HG03045 (cell line): ENCODE measurements around the gene ASB12.
A peak's percentile ranks its signal among the peaks of the same experiment; 100 is the strongest.
"Not testable (repeated sequence)": the region's sequence is repeated elsewhere in the genome, so short reads cannot be mapped to it uniquely, and the experiment has no call there.

Experiments used
- ATAC-seq: cut with Tn5 transposase; IDR thresholded peaks from one replicate; pipeline ENCODE4 v1.9.1; 2021; ENCODE audit warnings: mild to moderate bottlenecking, moderate library complexity; ENCODE audit not compliant: unreplicated experiment

Gene ASB12

GRCh38 chrX:64230123-64230970 lies at the start of gene ASB12:
TSS of gene ASB12 (minus strand) at chrX:64230607. CDS start at chrX:64225650, 4,957 bp downstream.
- no peak for ATAC-seq

GRCh38 chrX:64265265-64265664 lies 34.9 kb upstream of the ASB12 start:
- ATAC-seq, result no peak

GRCh38 chrX:64229154-64229553 lies 1.3 kb downstream of the ASB12 start:
- no peak for ATAC-seq

- ATAC-seq, result no peak
These were observed 12.4 kb downstream of the ASB12 start for GRCh38 chrX:64218023-64218422.

- ATAC-seq, result not testable (repeated sequence)
These were observed 16.4 kb downstream of the ASB12 start for GRCh38 chrX:64213989-64214388.

GRCh38 chrX:64206556-64207162 lies 23.7 kb downstream of the ASB12 start:
- ATAC-seq, result no peak

- ATAC-seq, result peak; percentile 89
These were observed 24.5 kb downstream of the ASB12 start for GRCh38 chrX:64205735-64206501.

- ATAC-seq, result peak; percentile 51
These were observed 25.0 kb downstream of the ASB12 start, which contains the start of gene AMER1 for GRCh38 chrX:64205441-64205734. TSS of gene AMER1 (minus strand) at chrX:64205708. CDS start at chrX:64193286, 12,422 bp downstream.

- peak; percentile 8 for ATAC-seq
These were observed 25.5 kb downstream of the ASB12 start for GRCh38 chrX:64204701-64205440.

- ATAC-seq, result no peak
These were observed 26.2 kb downstream of the ASB12 start for GRCh38 chrX:64204252-64204651.

- no peak for ATAC-seq
These were observed 27.5 kb downstream of the ASB12 start for GRCh38 chrX:64202808-64203325.

GRCh38 chrX:64198036-64198435 lies 32.4 kb downstream of the ASB12 start:
- ATAC-seq, result no peak

GRCh38 chrX:64196606-64197005 lies 33.8 kb downstream of the ASB12 start:
- ATAC-seq, result no peak

GRCh38 chrX:64195862-64196261 lies 34.5 kb downstream of the ASB12 start:
- ATAC-seq, result no peak

GRCh38 chrX:64192673-64193072 lies 37.7 kb downstream of the ASB12 start:
- no peak for ATAC-seq

GRCh38 chrX:64192040-64192439 lies 38.4 kb downstream of the ASB12 start:
- no peak for ATAC-seq

GRCh38 chrX:64191281-64192010 lies 39.0 kb downstream of the ASB12 start:
- ATAC-seq, result no peak

- ATAC-seq, result no peak
These were observed 40.2 kb downstream of the ASB12 start for GRCh38 chrX:64190136-64190740.

- ATAC-seq, result no peak
These were observed 41.5 kb downstream of the ASB12 start for GRCh38 chrX:64188901-64189300.

- no peak for ATAC-seq
These were observed 42.7 kb downstream of the ASB12 start for GRCh38 chrX:64187762-64188150.
